ENCODE measurements around the gene MXD1. TPM values are rescaled to one million over a fixed set of nuclear protein-coding genes. Genes with fewer than 3 reads are reported as not detected.

The MXD1 gene
- total RNA-seq, 1 donor from 2014 or later = 10.9 TPM

DNA sequence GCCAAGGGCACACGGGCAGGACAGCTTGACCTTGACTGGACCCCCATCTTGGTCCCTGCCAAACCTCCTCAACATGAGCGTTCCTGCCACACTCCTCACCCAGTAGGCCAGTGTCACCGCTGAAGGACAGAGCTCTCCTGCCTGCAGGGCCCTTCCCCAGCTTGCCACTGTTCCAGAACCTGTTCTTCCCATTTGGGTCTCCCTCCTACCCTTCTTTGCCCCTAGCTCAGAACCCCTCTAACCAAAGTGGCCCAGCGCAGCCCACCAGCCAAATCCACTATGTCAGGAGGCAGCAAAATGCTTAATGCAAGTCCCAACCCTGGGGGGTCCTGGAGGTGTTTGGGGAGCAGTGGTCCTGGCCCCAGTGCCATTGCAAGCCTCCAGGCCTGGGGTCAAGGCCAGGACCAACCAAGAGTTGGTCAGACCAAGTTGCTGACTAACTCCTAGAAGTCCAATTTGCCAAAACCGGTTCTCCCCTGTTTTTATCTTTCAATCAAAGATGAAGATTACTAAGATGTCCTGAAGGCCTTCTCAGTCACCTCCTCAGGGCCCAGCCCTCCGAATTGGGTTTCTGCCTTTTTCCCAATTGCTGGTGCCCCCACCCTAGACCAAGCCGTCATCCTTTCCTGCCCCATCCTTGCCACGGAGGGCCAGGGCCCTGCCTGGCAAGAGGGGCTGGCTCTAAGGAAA is 51.0 kb downstream of the MXD1 start:
- no peak overlapping the region for H3K27ac Mint-ChIP-seq
- no peak for TF ChIP-seq CTCF (IDR thresholded peaks at IDR 0.05)
- DNase-seq (no peak), ATAC-seq (ENCODE audit: low read depth) (no peak)
- no peaks in the 10 kb centered on the region for H3K27me3 Mint-ChIP-seq
- H3K36me3 Mint-ChIP-seq (ENCODE audit: low read depth) = no peaks in the 10 kb centered on the region
- CTCF ChIA-PET = no interaction called here
- no peak overlapping the region for H3K4me3 Mint-ChIP-seq
- no peaks in the 10 kb centered on the region for H3K4me1 Mint-ChIP-seq
- POLR2A ChIA-PET = no interaction called here
- intact Hi-C loops (cut with micrococcal nuclease) = no loop called here
- no peaks in the 10 kb centered on the region for H3K9me3 Mint-ChIP-seq

- Mint-ChIP-seq H3K4me3 (no peak overlapping the region), H3K4me1 (no peaks in the 10 kb centered on the region), H3K36me3 (ENCODE audit: low read depth) (no peaks in the 10 kb centered on the region), H3K27me3 (no peaks in the 10 kb centered on the region), H3K27ac (no peak overlapping the region), H3K9me3 (no peaks in the 10 kb centered on the region)
- ATAC-seq (ENCODE audit: low read depth) (no peak), DNase-seq (no peak)
- CTCF ChIA-PET = no interaction called here
- intact Hi-C loops (cut with micrococcal nuclease) = no loop called here
- POLR2A ChIA-PET = no interaction called here
- no peak for TF ChIP-seq CTCF (IDR thresholded peaks at IDR 0.05)
Observed at GRCh38 chr2:69966496-69966895, 51.6 kb downstream of the MXD1 start.

DNA sequence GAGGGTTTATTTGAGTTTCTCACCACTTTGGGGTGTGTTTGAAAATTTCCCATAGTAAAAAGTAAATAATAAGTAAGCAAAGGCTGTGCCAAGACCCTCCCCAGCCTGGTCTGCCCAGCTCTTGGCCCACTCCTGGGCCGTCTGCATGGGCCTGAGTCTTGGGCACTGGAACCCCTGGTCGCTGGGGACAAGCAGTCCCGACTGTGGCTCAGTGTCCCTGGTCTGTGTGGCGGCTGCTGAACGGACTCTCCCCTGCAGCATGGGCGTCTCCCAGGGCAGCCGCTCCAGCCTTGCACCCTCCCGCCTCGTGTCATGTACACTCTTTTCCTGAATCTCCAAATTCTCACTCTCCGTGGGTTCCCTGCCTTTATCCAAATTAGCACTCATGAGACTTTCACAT is 53.7 kb downstream of the MXD1 start:
- ATAC-seq (ENCODE audit: low read depth) (no peak), DNase-seq (no peak)
- TF ChIP-seq CTCF (IDR thresholded peaks at IDR 0.05) = no peak
- ChIA-PET CTCF (no interaction called here), POLR2A (no interaction called here)
- no peaks in the 10 kb centered on the region for H3K4me1 Mint-ChIP-seq
- H3K9me3 Mint-ChIP-seq = no peaks in the 10 kb centered on the region
- H3K27ac Mint-ChIP-seq = no peak overlapping the region
- no peaks in the 10 kb centered on the region for H3K36me3 Mint-ChIP-seq (ENCODE audit: low read depth)
- H3K27me3 Mint-ChIP-seq = no peaks in the 10 kb centered on the region
- intact Hi-C loops (cut with micrococcal nuclease) = no loop called here
- H3K4me3 Mint-ChIP-seq = no peak overlapping the region

GRCh38 chr2:69969126-69969983 is 54.4 kb downstream of the MXD1 start:
- Mint-ChIP-seq H3K4me1 (no peaks in the 10 kb centered on the region), H3K4me3 (no peak overlapping the region), H3K27me3 (no peaks in the 10 kb centered on the region), H3K9me3 (no peaks in the 10 kb centered on the region), H3K27ac (no peak overlapping the region), H3K36me3 (ENCODE audit: low read depth) (no peaks in the 10 kb centered on the region)
- intact Hi-C loops (cut with micrococcal nuclease) = no loop called here
- no peak for TF ChIP-seq CTCF (IDR thresholded peaks at IDR 0.05)
- CTCF ChIA-PET = no interaction called here
- DNase-seq = no peak
- POLR2A ChIA-PET = no interaction called here
- ATAC-seq (ENCODE audit: low read depth) = no peak

DNA sequence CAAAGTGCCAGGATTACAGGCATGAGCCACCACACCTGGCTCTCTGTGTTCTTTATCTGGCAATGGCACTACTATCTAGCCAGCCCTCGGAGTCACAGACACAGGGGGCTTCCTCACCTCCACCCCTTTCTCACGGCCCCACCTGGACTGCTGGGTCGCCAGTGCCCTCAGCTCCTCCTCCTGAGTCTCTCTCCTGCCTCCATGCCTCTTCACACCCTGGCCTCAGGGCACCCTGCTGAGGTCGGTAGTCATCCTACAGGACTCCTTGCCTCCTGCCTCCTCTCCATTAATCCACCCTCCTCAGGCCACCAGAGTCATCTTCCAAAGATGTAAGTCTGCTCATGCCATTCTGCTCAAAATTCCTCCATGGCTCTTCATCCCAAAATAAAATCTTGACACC is 55.1 kb downstream of the MXD1 start:
- H3K9me3 Mint-ChIP-seq = no peaks in the 10 kb centered on the region
- intact Hi-C loops (cut with micrococcal nuclease) = no loop called here
- no peaks in the 10 kb centered on the region for H3K27me3 Mint-ChIP-seq
- DNase-seq (no peak), ATAC-seq (ENCODE audit: low read depth) (no peak)
- no peak overlapping the region for H3K27ac Mint-ChIP-seq
- no peaks in the 10 kb centered on the region for H3K36me3 Mint-ChIP-seq (ENCODE audit: low read depth)
- ChIA-PET POLR2A (no interaction called here), CTCF (no interaction called here)
- no peak for TF ChIP-seq CTCF (IDR thresholded peaks at IDR 0.05)
- H3K4me1 Mint-ChIP-seq = no peaks in the 10 kb centered on the region
- no peak overlapping the region for H3K4me3 Mint-ChIP-seq

Measured in activated B cell treated with CpG ODN at 0.5 μM for 24 hours (primary cell).